Karpas-422 (cell line): ENCODE results near the gene DNAH17. TPM values are rescaled to one million over a fixed set of nuclear protein-coding genes. Genes with fewer than 3 reads are reported as not detected.

Experiments
- DNase-seq: peaks from one replicate; pipeline ENCODE4 v3.0.0-alpha.2; 2015
- H2AFZ ChIP-seq: fragments of 200-600 bp; sonication (generic); 2 replicates; pipeline ENCODE4 v1.6.1; 2014; ENCODE audit warnings: antibody characterized with exemption, low read length, mixed read lengths
- H3K27ac ChIP-seq: fragments of 200-600 bp; sonication (generic); 2 replicates; pipeline ENCODE4 v1.5.1; 2014; ENCODE audit warnings: mild to moderate bottlenecking, low read length, moderate library complexity
- H3K27me3 ChIP-seq: fragments of 200-600 bp; sonication (generic); 2 replicates; pipeline ENCODE4 v1.6.1; 2014; ENCODE audit warnings: low read length, mixed read lengths
- H3K36me3 ChIP-seq: fragments of 200-600 bp; sonication (generic); 2 replicates; pipeline ENCODE4 v1.6.1; 2014; ENCODE audit warnings: low read length, mixed read lengths; ENCODE audit not compliant: insufficient read depth
- H3K4me1 ChIP-seq: fragments of 200-600 bp; sonication (generic); 2 replicates; pipeline ENCODE4 v1.6.1; 2014; ENCODE audit warnings: mild to moderate bottlenecking, low read length, mixed read lengths
- H3K4me2 ChIP-seq: fragments of 200-600 bp; sonication (generic); 2 replicates; pipeline ENCODE4 v1.6.1; 2014; ENCODE audit warnings: low read length, low read depth, mild to moderate bottlenecking; ENCODE audit not compliant: poor library complexity, severe bottlenecking
- H3K4me3 ChIP-seq: fragments of 200-600 bp; sonication (generic); 2 replicates; pipeline ENCODE4 v1.5.1; 2014; ENCODE audit warnings: mild to moderate bottlenecking, antibody characterized with exemption, low read length, mixed read lengths
- H3K79me2 ChIP-seq: fragments of 200-600 bp; sonication (generic); 2 replicates; pipeline ENCODE4 v1.6.1; 2014; ENCODE audit warnings: mild to moderate bottlenecking, low read length, mixed read lengths
- H3K9ac ChIP-seq: fragments of 200-600 bp; sonication (generic); 2 replicates; pipeline ENCODE4 v1.6.0; 2014; ENCODE audit warnings: low read length
- H3K9me2 ChIP-seq: fragments of 200-600 bp; sonication (generic), shearing (Covaris generic); replicated peaks from 2 replicates; pipeline ENCODE4 v1.6.0; 2014; ENCODE audit warnings: mild to moderate bottlenecking, low read length, moderate library complexity; ENCODE audit not compliant: insufficient read depth
- H3K9me3 ChIP-seq: fragments of 300-700, 200-600 bp; sonication (generic); 2 replicates; pipeline ENCODE4 v1.6.1; 2014; ENCODE audit warnings: low read length, mixed read lengths
- H4K20me1 ChIP-seq: fragments of 200-600 bp; sonication (generic); 2 replicates; pipeline ENCODE4 v1.6.1; 2014; ENCODE audit warnings: mild to moderate bottlenecking, antibody characterized with exemption, low read length, low read depth; ENCODE audit not compliant: insufficient read depth
- total RNA-seq: library from RNA; depleted of rRNA; stranded (reverse); fragments of >200 nt; shearing (Covaris generic); gene quantifications from 2 replicates; pipeline ENCODE4 v1.2.3, GENCODE V29; 2014; ENCODE audit warnings: low replicate concordance

DNAH17 gene
- total RNA-seq, 1 experiment from 2014 or later: not detected

- Histone ChIP-seq H3K27me3 (no peaks in the 10 kb centered on the region), H3K79me2 (no peaks in the 10 kb centered on the region), H3K27ac (no peak overlapping the region), H2AFZ (no peak overlapping the region), H3K4me2 (no peak overlapping the region), H3K9me3 (no peaks in the 10 kb centered on the region), H4K20me1 (no peaks in the 10 kb centered on the region), H3K4me3 (no peak overlapping the region), H3K9me2 (no peaks in the 10 kb centered on the region), H3K36me3 (no peaks in the 10 kb centered on the region), H3K4me1 (no peaks in the 10 kb centered on the region), H3K9ac (no peak overlapping the region)
- no peak for DNase-seq
Observed at GRCh38 chr17:78550464-78550863, 26.7 kb downstream of the DNAH17 start.

GRCh38 chr17:78548725-78549124 lies 28.5 kb downstream of the DNAH17 start:
- no peak overlapping the region for H3K27ac ChIP-seq
- DNase-seq: no peak
- H2AFZ ChIP-seq: no peak overlapping the region
- no peaks in the 10 kb centered on the region for H3K36me3 ChIP-seq
- H3K9me3 ChIP-seq: no peaks in the 10 kb centered on the region
- H3K27me3 ChIP-seq: no peaks in the 10 kb centered on the region
- H4K20me1 ChIP-seq: no peaks in the 10 kb centered on the region
- no peaks in the 10 kb centered on the region for H3K79me2 ChIP-seq
- no peaks in the 10 kb centered on the region for H3K4me1 ChIP-seq
- H3K4me3 ChIP-seq: no peak overlapping the region
- H3K9ac ChIP-seq: no peak overlapping the region
- no peak overlapping the region for H3K4me2 ChIP-seq
- no peaks in the 10 kb centered on the region for H3K9me2 ChIP-seq

- no peak for DNase-seq
- Histone ChIP-seq H3K9ac (no peak overlapping the region), H3K36me3 (no peaks in the 10 kb centered on the region), H3K4me3 (no peak overlapping the region), H3K9me3 (no peaks in the 10 kb centered on the region), H3K4me1 (no peaks in the 10 kb centered on the region), H4K20me1 (no peaks in the 10 kb centered on the region), H3K9me2 (no peaks in the 10 kb centered on the region), H3K4me2 (no peak overlapping the region), H3K27me3 (no peaks in the 10 kb centered on the region), H2AFZ (no peak overlapping the region), H3K79me2 (no peaks in the 10 kb centered on the region), H3K27ac (no peak overlapping the region)
Observed at GRCh38 chr17:78547035-78547434, 30.2 kb downstream of the DNAH17 start.

- H3K9me3 ChIP-seq: no peaks in the 10 kb centered on the region
- no peak overlapping the region for H3K4me2 ChIP-seq
- H3K27ac ChIP-seq: no peak overlapping the region
Observed at GRCh38 chr17:78546476-78546875, 30.7 kb downstream of the DNAH17 start.

GRCh38 chr17:78544881-78545755 lies 32.1 kb downstream of the DNAH17 start:
- Histone ChIP-seq H3K4me1 (no peaks in the 10 kb centered on the region), H3K79me2 (no peaks in the 10 kb centered on the region), H3K27me3 (no peaks in the 10 kb centered on the region)

More at GRCh38 chr17:78546476-78546875, 30.7 kb downstream of the DNAH17 start:
- Histone ChIP-seq H4K20me1 (no peaks in the 10 kb centered on the region), H3K79me2 (no peaks in the 10 kb centered on the region), H3K4me1 (no peaks in the 10 kb centered on the region), H3K4me3 (no peak overlapping the region), H3K27me3 (no peaks in the 10 kb centered on the region), H2AFZ (no peak overlapping the region), H3K9me2 (no peaks in the 10 kb centered on the region), H3K36me3 (no peaks in the 10 kb centered on the region), H3K9ac (no peak overlapping the region)
- DNase-seq: no peak

GRCh38 chr17:78541488-78542206 lies 35.5 kb downstream of the DNAH17 start:
- no peak overlapping the region for H3K4me3 ChIP-seq
- no peaks in the 10 kb centered on the region for H4K20me1 ChIP-seq
- DNase-seq: peak; percentile 27
- H3K79me2 ChIP-seq: no peaks in the 10 kb centered on the region
- no peaks in the 10 kb centered on the region for H3K4me1 ChIP-seq
- no peaks in the 10 kb centered on the region for H3K9me2 ChIP-seq
- H3K27ac ChIP-seq: no peak overlapping the region
- H3K9ac ChIP-seq: no peak overlapping the region
- no peak overlapping the region for H2AFZ ChIP-seq
- no peak overlapping the region for H3K4me2 ChIP-seq
- no peaks in the 10 kb centered on the region for H3K9me3 ChIP-seq
- no peaks in the 10 kb centered on the region for H3K27me3 ChIP-seq
- no peaks in the 10 kb centered on the region for H3K36me3 ChIP-seq

More at GRCh38 chr17:78544881-78545755, 32.1 kb downstream of the DNAH17 start:
- Histone ChIP-seq H3K27ac (no peak overlapping the region), H3K9ac (no peak overlapping the region), H3K36me3 (no peaks in the 10 kb centered on the region), H3K9me3 (no peaks in the 10 kb centered on the region), H3K9me2 (no peaks in the 10 kb centered on the region), H3K4me3 (no peak overlapping the region), H2AFZ (no peak overlapping the region), H4K20me1 (no peaks in the 10 kb centered on the region), H3K4me2 (no peak overlapping the region)
- DNase-seq: no peak

- DNase-seq: no peak
- H3K36me3 ChIP-seq: no peaks in the 10 kb centered on the region
Observed at GRCh38 chr17:78539781-78540180, 37.4 kb downstream of the DNAH17 start.

GRCh38 chr17:78538033-78538776 lies 39.0 kb downstream of the DNAH17 start:
- H3K4me2 ChIP-seq: no peak overlapping the region
- H3K79me2 ChIP-seq: no peaks in the 10 kb centered on the region
- no peak overlapping the region for H3K9ac ChIP-seq
- H3K27me3 ChIP-seq: no peaks in the 10 kb centered on the region
- no peak for DNase-seq
- H2AFZ ChIP-seq: no peak overlapping the region
- H3K36me3 ChIP-seq: no peaks in the 10 kb centered on the region
- no peaks in the 10 kb centered on the region for H4K20me1 ChIP-seq
- H3K27ac ChIP-seq: no peak overlapping the region
- no peaks in the 10 kb centered on the region for H3K9me3 ChIP-seq
- no peak overlapping the region for H3K4me3 ChIP-seq
- H3K9me2 ChIP-seq: no peaks in the 10 kb centered on the region
- peaks cover 3% of the 10 kb centered on the region; the same call in 1 of the 2 replicates for H3K4me1 ChIP-seq

More at GRCh38 chr17:78539781-78540180, 37.4 kb downstream of the DNAH17 start:
- Histone ChIP-seq H3K27me3 (no peaks in the 10 kb centered on the region), H3K4me1 (no peaks in the 10 kb centered on the region), H3K79me2 (no peaks in the 10 kb centered on the region), H3K9me2 (no peaks in the 10 kb centered on the region), H3K4me3 (no peak overlapping the region), H3K4me2 (no peak overlapping the region), H3K9me3 (no peaks in the 10 kb centered on the region), H2AFZ (no peak overlapping the region), H4K20me1 (no peaks in the 10 kb centered on the region), H3K27ac (no peak overlapping the region), H3K9ac (no peak overlapping the region)
